Measurements from ENCODE around the gene PCDHGA10.
"Not testable (repeated sequence)": the region's sequence is repeated elsewhere in the genome, so short reads cannot be mapped to it uniquely, and the experiment has no call there.

The PCDHGA10 gene

DNA sequence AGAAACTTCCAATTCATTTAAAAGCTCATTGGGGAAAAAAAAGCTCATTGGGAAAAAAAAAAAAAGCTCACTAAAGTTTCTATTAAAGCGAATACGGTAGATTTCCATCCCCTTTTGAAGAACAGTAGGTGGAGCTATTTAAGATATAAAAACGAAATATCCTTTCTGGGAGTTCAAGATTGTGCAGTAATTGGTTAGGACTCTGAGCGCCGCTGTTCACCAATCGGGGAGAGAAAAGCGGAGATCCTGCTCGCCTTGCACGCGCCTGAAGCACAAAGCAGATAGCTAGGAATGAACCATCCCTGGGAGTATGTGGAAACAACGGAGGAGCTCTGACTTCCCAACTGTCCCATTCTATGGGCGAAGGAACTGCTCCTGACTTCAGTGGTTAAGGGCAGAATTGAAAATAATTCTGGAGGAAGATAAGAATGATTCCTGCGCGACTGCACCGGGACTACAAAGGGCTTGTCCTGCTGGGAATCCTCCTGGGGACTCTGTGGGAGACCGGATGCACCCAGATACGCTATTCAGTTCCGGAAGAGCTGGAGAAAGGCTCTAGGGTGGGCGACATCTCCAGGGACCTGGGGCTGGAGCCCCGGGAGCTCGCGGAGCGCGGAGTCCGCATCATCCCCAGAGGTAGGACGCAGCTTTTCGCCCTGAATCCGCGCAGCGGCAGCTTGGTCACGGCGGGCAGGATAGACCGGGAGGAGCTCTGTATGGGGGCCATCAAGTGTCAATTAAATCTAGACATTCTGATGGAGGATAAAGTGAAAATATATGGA lies 17.7 kb downstream of the PCDHGA10 start, which contains the start of gene PCDHGA12:
TSS of gene PCDHGA12 (plus strand) at position 176 of the 782 bp plus-strand sequence. CDS start at position 429, 253 bp downstream.
- POLR2A ChIA-PET = no interaction called here
- DNase-seq (ENCODE audit: extremely low spot score) = peak; percentile 18
- CTCF ChIA-PET = interaction anchor here (0.8 to 1.6 kb wide), 3 partner anchors 10 to 94 kb away, joined by 3 to 6 read pairs (median 3); partner anchors contain the start of gene PCDHGA11
- TF ChIP-seq FOXM1 (IDR thresholded peaks at IDR 0.05; ENCODE audit: borderline replicate concordance) (no peak), LEF1 (IDR thresholded peaks at IDR 0.05; ENCODE audit: borderline replicate concordance) (no peak), ELF4 (IDR thresholded peaks at IDR 0.05) (no peak), NFRKB (IDR thresholded peaks at IDR 0.05) (no peak), FOXK2 (IDR thresholded peaks at IDR 0.05) (no peak)

DNA sequence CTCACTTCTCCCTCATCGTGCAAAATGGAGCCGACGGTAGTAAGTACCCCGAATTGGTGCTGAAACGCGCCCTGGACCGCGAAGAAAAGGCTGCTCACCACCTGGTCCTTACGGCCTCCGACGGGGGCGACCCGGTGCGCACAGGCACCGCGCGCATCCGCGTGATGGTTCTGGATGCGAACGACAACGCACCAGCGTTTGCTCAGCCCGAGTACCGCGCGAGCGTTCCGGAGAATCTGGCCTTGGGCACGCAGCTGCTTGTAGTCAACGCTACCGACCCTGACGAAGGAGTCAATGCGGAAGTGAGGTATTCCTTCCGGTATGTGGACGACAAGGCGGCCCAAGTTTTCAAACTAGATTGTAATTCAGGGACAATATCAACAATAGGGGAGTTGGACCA lies 18.5 kb downstream of the PCDHGA10 start:
- POLR2A ChIA-PET = no interaction called here
- TF ChIP-seq SP1 (IDR thresholded peaks at IDR 0.05) (no peak), LEF1 (IDR thresholded peaks at IDR 0.05; ENCODE audit: borderline replicate concordance) (no peak), SUZ12 (IDR thresholded peaks at IDR 0.05) (no peak), BHLHE40 (IDR thresholded peaks at IDR 0.05; ENCODE audit: borderline replicate concordance) (no peak)
- no peak for DNase-seq (ENCODE audit: extremely low spot score)
- CTCF ChIA-PET = interaction anchor here (1.6 kb wide), 1 partner anchor 10 kb away, joined by 6 read pairs; the partner anchor contains the start of gene PCDHGA11

DNA sequence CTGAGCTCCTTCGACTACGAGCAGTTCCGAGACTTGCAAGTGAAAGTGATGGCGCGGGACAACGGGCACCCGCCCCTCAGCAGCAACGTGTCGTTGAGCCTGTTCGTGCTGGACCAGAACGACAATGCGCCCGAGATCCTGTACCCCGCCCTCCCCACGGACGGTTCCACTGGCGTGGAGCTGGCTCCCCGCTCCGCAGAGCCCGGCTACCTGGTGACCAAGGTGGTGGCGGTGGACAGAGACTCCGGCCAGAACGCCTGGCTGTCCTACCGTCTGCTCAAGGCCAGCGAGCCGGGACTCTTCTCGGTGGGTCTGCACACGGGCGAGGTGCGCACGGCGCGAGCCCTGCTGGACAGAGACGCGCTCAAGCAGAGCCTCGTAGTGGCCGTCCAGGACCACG lies 19.5 kb downstream of the PCDHGA10 start:
- CTCF ChIA-PET; POLR2A ChIA-PET; DNase-seq (ENCODE audit: extremely low spot score): not testable (repeated sequence)

GRCh38 chr5:141432726-141433125 lies 19.9 kb downstream of the PCDHGA10 start:
- DNase-seq (ENCODE audit: extremely low spot score); CTCF ChIA-PET; POLR2A ChIA-PET: not testable (repeated sequence)

DNA sequence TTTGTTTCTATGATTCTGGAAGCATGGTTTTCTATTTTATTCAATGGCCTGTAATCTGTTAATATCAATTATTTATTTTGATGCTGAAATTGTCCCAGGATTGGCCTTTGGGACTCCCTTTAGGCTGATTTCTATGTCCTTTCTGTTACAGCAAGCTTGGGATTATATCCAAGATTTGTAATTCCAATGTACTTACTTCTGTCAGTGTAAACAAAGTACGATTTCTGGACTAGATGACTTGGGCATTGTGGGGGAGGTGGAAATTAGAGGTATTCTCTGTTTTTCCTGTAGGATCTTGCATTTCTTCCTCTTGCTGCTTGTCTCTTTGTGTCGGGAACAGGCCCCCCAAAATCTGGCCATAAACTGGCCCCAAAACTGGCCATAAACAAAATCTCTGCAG lies 21.2 kb downstream of the PCDHGA10 start:
- ChIA-PET POLR2A (no interaction called here), CTCF (no interaction called here)
- TF ChIP-seq FOXM1 (IDR thresholded peaks at IDR 0.05; ENCODE audit: borderline replicate concordance) (no peak), CTBP1 (IDR thresholded peaks at IDR 0.05; ENCODE audit: borderline replicate concordance) (no peak), TARDBP (IDR thresholded peaks at IDR 0.05) (no peak), L3MBTL2 (conservative IDR thresholded peaks at IDR 0.05) (no peak), BHLHE40 (IDR thresholded peaks at IDR 0.05; ENCODE audit: borderline replicate concordance) (no peak)
- no peak for DNase-seq (ENCODE audit: extremely low spot score)

- TF ChIP-seq TARDBP (IDR thresholded peaks at IDR 0.05) (no peak), SP1 (IDR thresholded peaks at IDR 0.05) (no peak), FOXK2 (IDR thresholded peaks at IDR 0.05) (no peak), BHLHE40 (IDR thresholded peaks at IDR 0.05; ENCODE audit: borderline replicate concordance) (no peak), ARNT (IDR thresholded peaks at IDR 0.05) (no peak), FOXM1 (IDR thresholded peaks at IDR 0.05; ENCODE audit: borderline replicate concordance) (no peak)
- DNase-seq (ENCODE audit: extremely low spot score) = no peak
- ChIA-PET POLR2A (no interaction called here), CTCF (no interaction called here)
Measured at GRCh38 chr5:141437221-141437620, 24.4 kb downstream of the PCDHGA10 start.

GRCh38 chr5:141439411-141440141 lies 26.8 kb downstream of the PCDHGA10 start:
- POLR2A ChIA-PET = no interaction called here

GRCh38 chr5:141440341-141440740 lies 27.6 kb downstream of the PCDHGA10 start:
- no peak for TF ChIP-seq PKNOX1 (IDR thresholded peaks at IDR 0.05)
- TF ChIP-seq LEF1 (IDR thresholded peaks at IDR 0.05; ENCODE audit: borderline replicate concordance) = no peak
- TF ChIP-seq NFRKB (IDR thresholded peaks at IDR 0.05) = no peak
- TF ChIP-seq SUZ12 (IDR thresholded peaks at IDR 0.05) = no peak
- TF ChIP-seq BHLHE40 (IDR thresholded peaks at IDR 0.05; ENCODE audit: borderline replicate concordance) = no peak
- no peak for TF ChIP-seq SP1 (IDR thresholded peaks at IDR 0.05)
- TF ChIP-seq L3MBTL2 (conservative IDR thresholded peaks at IDR 0.05) = no peak
- no peak for TF ChIP-seq CTBP1 (IDR thresholded peaks at IDR 0.05; ENCODE audit: borderline replicate concordance)
- TF ChIP-seq HDGF (IDR thresholded peaks at IDR 0.05; ENCODE audit: borderline replicate concordance) = no peak
- no peak for TF ChIP-seq ELF4 (IDR thresholded peaks at IDR 0.05)
- ChIA-PET CTCF (no interaction called here), POLR2A (no interaction called here)
- DNase-seq (ENCODE audit: extremely low spot score) = no peak

More at GRCh38 chr5:141439411-141440141, 26.8 kb downstream of the PCDHGA10 start:
- TF ChIP-seq LEF1 (IDR thresholded peaks at IDR 0.05; ENCODE audit: borderline replicate concordance) (no peak), CTBP1 (IDR thresholded peaks at IDR 0.05; ENCODE audit: borderline replicate concordance) (no peak)
- CTCF ChIA-PET = no interaction called here
- no peak for DNase-seq (ENCODE audit: extremely low spot score)

All from HEK293T (cell line).